Smooth muscle cell (in vitro differentiated cells): ENCODE data around the gene RBBP6. TPM values are rescaled to one million over a fixed set of nuclear protein-coding genes. Genes with fewer than 3 reads are reported as not detected.

Experiments used
- DNase-seq: peaks from one replicate; lab custom pipeline; 2025; ENCODE audit not compliant: unreplicated experiment; lab: John Stamatoyannopoulos, UW
- H2AFZ ChIP-seq: fragments of 200-600 bp; sonication (generic); 2 replicates; pipeline ENCODE4 v1.6.0; 2016; ENCODE audit warnings: antibody characterized with exemption, low read depth, mild to moderate bottlenecking
- H3F3A ChIP-seq: fragments of 200-600 bp; sonication (generic); 2 replicates; pipeline ENCODE4 v1.6.0; 2017; ENCODE audit warnings: antibody characterized with exemption, low read depth
- H3K27ac ChIP-seq: fragments of 200-600 bp; sonication (generic); 2 replicates; pipeline ENCODE4 v1.5.1; 2016; ENCODE audit warnings: low read depth, mild to moderate bottlenecking
- H3K27me3 ChIP-seq: fragments of 200-600 bp; sonication (generic); 2 replicates; pipeline ENCODE4 v1.6.1; 2016; ENCODE audit warnings: low read depth, mild to moderate bottlenecking
- H3K36me3 ChIP-seq: fragments of 200-600 bp; sonication (generic); 2 replicates; pipeline ENCODE4 v1.5.1; 2016; ENCODE audit warnings: low read depth
- H3K4me1 ChIP-seq: fragments of 200-600 bp; sonication (generic); 2 replicates; pipeline ENCODE4 v1.5.1; 2016; ENCODE audit warnings: low read depth
- H3K4me2 ChIP-seq: fragments of 200-600 bp; sonication (generic); 2 replicates; pipeline ENCODE4 v1.6.0; 2016; ENCODE audit warnings: mild to moderate bottlenecking
- H3K4me3 ChIP-seq: fragments of 200-600 bp; sonication (generic); 2 replicates; pipeline ENCODE4 v1.5.1; 2016; ENCODE audit warnings: mild to moderate bottlenecking
- H3K79me2 ChIP-seq: fragments of 200-600 bp; sonication (generic); 2 replicates; pipeline ENCODE4 v1.6.0; 2016; ENCODE audit warnings: low read depth, mild to moderate bottlenecking
- H3K9ac ChIP-seq: fragments of 200-600 bp; sonication (generic); 2 replicates; pipeline ENCODE4 v1.6.0; 2016; ENCODE audit warnings: low read depth
- H3K9me3 ChIP-seq: fragments of 200-600 bp; sonication (generic); replicated peaks from 2 replicates; pipeline ENCODE4 v1.5.1; 2016; ENCODE audit warnings: low read depth
- H4K20me1 ChIP-seq: fragments of 200-600 bp; sonication (generic); 2 replicates; pipeline ENCODE4 v1.6.0; 2016; ENCODE audit warnings: low read depth
- CTCF ChIP-seq: fragments of 200-600 bp; sonication (generic); IDR thresholded peaks from 2 replicates; pipeline ENCODE4 v1.5.1; 2017; ENCODE audit warnings: borderline replicate concordance, mild to moderate bottlenecking, antibody characterized with exemption; ENCODE audit not compliant: insufficient read depth, poor library complexity, severe bottlenecking
- WGBS: methylation state at CpG from one replicate; pipeline ENCODE4 v1.1.7; 2016; ENCODE audit warnings: low lambda C conversion rate; 5-methylcytosine and 5-hydroxymethylcytosine counted together
- polyA plus RNA-seq: library from polyadenylated mRNA; unstranded; fragments of >200 nt; fragmentation: Nextera tagmentation; extraction: Ambion mirVana; gene quantifications from 2 replicates; pipeline ENCODE4 v1.2.1, GENCODE V29; 2016
- total RNA-seq: library from RNA; depleted of rRNA; stranded (reverse); fragments of >200 nt; gene quantifications from 2 replicates; pipeline ENCODE4 v1.2.3, GENCODE V29; 2014

Gene RBBP6
- total and polyA plus RNA-seq, 2 experiments from 2014 or later: 40.4 to 70.2 TPM

- WGBS: 94% methylated on average over 5 of the region's 5 CpGs
These were observed 27.6 kb upstream of the RBBP6 start for GRCh38 chr16:24511792-24512191.

GRCh38 chr16:24514096-24514495 lies 25.3 kb upstream of the RBBP6 start:
- no peak for DNase-seq
- Histone ChIP-seq H3K27me3 (peaks cover 7% of the 10 kb centered on the region), H3K4me1 (no peaks in the 10 kb centered on the region), H3K36me3 (no peaks in the 10 kb centered on the region), H3F3A (no peaks in the 10 kb centered on the region), H3K4me2 (no peak overlapping the region), H3K4me3 (no peak overlapping the region), H3K27ac (no peak overlapping the region), H3K9ac (no peak overlapping the region), H4K20me1 (no peaks in the 10 kb centered on the region), H2AFZ (no peak overlapping the region), H3K79me2 (no peaks in the 10 kb centered on the region), H3K9me3 (no peaks in the 10 kb centered on the region)
- 92% methylated on average over 2 of the region's 2 CpGs for WGBS
- no peak for TF ChIP-seq CTCF

More at GRCh38 chr16:24511792-24512191, 27.6 kb upstream of the RBBP6 start:
- no peak for DNase-seq
- peaks cover 7% of the 10 kb centered on the region for H3K27me3 ChIP-seq
- H3K79me2 ChIP-seq: no peaks in the 10 kb centered on the region
- H2AFZ ChIP-seq: no peak overlapping the region
- H3K9ac ChIP-seq: no peak overlapping the region
- no peaks in the 10 kb centered on the region for H3K36me3 ChIP-seq
- no peaks in the 10 kb centered on the region for H4K20me1 ChIP-seq
- H3K4me2 ChIP-seq: no peak overlapping the region
- no peak for TF ChIP-seq CTCF
- H3K9me3 ChIP-seq: no peaks in the 10 kb centered on the region
- no peaks in the 10 kb centered on the region for H3K4me1 ChIP-seq
- H3F3A ChIP-seq: no peaks in the 10 kb centered on the region
- no peak overlapping the region for H3K27ac ChIP-seq
- H3K4me3 ChIP-seq: no peak overlapping the region

- no peaks in the 10 kb centered on the region for H3K4me1 ChIP-seq
- no peak for TF ChIP-seq CTCF
- H3K27ac ChIP-seq: no peak overlapping the region
- WGBS: 99% methylated on average over 5 of the region's 5 CpGs
- no peaks in the 10 kb centered on the region for H3F3A ChIP-seq
- H3K36me3 ChIP-seq: no peaks in the 10 kb centered on the region
- H3K4me3 ChIP-seq: no peak overlapping the region
- H4K20me1 ChIP-seq: no peaks in the 10 kb centered on the region
- no peak overlapping the region for H2AFZ ChIP-seq
- no peaks in the 10 kb centered on the region for H3K9me3 ChIP-seq
- no peak overlapping the region for H3K9ac ChIP-seq
- no peaks in the 10 kb centered on the region for H3K79me2 ChIP-seq
- peaks cover 7% of the 10 kb centered on the region for H3K27me3 ChIP-seq
- no peak overlapping the region for H3K4me2 ChIP-seq
- no peak for DNase-seq
These were observed 24.2 kb upstream of the RBBP6 start for GRCh38 chr16:24515186-24515585.

GRCh38 chr16:24516900-24517669 lies 22.3 kb upstream of the RBBP6 start:
- Histone ChIP-seq H3K4me2 (peak overlapping the region; percentile 40), H3K27ac (no peak overlapping the region), H3K27me3 (peaks cover 7% of the 10 kb centered on the region), H3K9me3 (no peaks in the 10 kb centered on the region), H3K4me3 (peak overlapping the region; percentile 20), H3K79me2 (no peaks in the 10 kb centered on the region), H3K4me1 (no peaks in the 10 kb centered on the region), H3F3A (no peaks in the 10 kb centered on the region), H4K20me1 (no peaks in the 10 kb centered on the region), H3K36me3 (no peaks in the 10 kb centered on the region), H3K9ac (no peak overlapping the region), H2AFZ (no peak overlapping the region)
- WGBS: 42% methylated on average over 20 of the region's 20 CpGs
- DNase-seq: peak; percentile 41
- TF ChIP-seq CTCF: peak; percentile 85
